GM21526 (cell line): ENCODE measurements around the gene CUTC.

Source experiments
- ATAC-seq: cut with Tn5 transposase; IDR thresholded peaks from one replicate; pipeline ENCODE4 v1.9.1; 2021; ENCODE audit warnings: moderate library complexity; ENCODE audit not compliant: unreplicated experiment, low FRiP score

The CUTC gene

GRCh38 chr10:99781734-99782429 lies 49.8 kb downstream of the CUTC start:
- ATAC-seq, result no peak

- no peak for ATAC-seq
Observed at GRCh38 chr10:99782447-99783286, 50.6 kb downstream of the CUTC start, which contains the start of gene ABCC2. Gene ABCC2, plus strand, starts transcription at chr10:99782640. Its CDS starts 205 bp downstream, at chr10:99782845.

- ATAC-seq, result no peak
Observed at GRCh38 chr10:99784016-99784726, 52.1 kb downstream of the CUTC start.

- no peak for ATAC-seq
Observed at GRCh38 chr10:99784727-99785441, 52.9 kb downstream of the CUTC start.

GRCh38 chr10:99785646-99786045 lies 53.6 kb downstream of the CUTC start:
- ATAC-seq, result no peak

GRCh38 chr10:99787311-99787710 lies 55.3 kb downstream of the CUTC start:
- ATAC-seq, result no peak

GRCh38 chr10:99787782-99788445 lies 55.9 kb downstream of the CUTC start:
- no peak for ATAC-seq

GRCh38 chr10:99788598-99789256 lies 56.7 kb downstream of the CUTC start:
- no peak for ATAC-seq

GRCh38 chr10:99791831-99792230 lies 59.8 kb downstream of the CUTC start:
- no peak for ATAC-seq

GRCh38 chr10:99793819-99794218 lies 61.8 kb downstream of the CUTC start:
- no peak for ATAC-seq

- ATAC-seq, result no peak
Observed at GRCh38 chr10:99796928-99797327, 64.9 kb downstream of the CUTC start.

- no peak for ATAC-seq
Observed at GRCh38 chr10:99798031-99798430, 66.0 kb downstream of the CUTC start.

GRCh38 chr10:99798920-99799319 lies 66.9 kb downstream of the CUTC start:
- ATAC-seq, result no peak

- ATAC-seq, result no peak
Observed at GRCh38 chr10:99799613-99800012, 67.6 kb downstream of the CUTC start.

GRCh38 chr10:99804471-99804870 lies 72.4 kb downstream of the CUTC start:
- ATAC-seq, result no peak

GRCh38 chr10:99805190-99805589 lies 73.2 kb downstream of the CUTC start:
- no peak for ATAC-seq
